ENCODE data around the gene H6PD. TPM values are rescaled to one million over a fixed set of nuclear protein-coding genes. Genes with fewer than 3 reads are reported as not detected.

Gene H6PD
- total RNA-seq, 1 donor from 2014 or later, result 17.1 TPM

DNA sequence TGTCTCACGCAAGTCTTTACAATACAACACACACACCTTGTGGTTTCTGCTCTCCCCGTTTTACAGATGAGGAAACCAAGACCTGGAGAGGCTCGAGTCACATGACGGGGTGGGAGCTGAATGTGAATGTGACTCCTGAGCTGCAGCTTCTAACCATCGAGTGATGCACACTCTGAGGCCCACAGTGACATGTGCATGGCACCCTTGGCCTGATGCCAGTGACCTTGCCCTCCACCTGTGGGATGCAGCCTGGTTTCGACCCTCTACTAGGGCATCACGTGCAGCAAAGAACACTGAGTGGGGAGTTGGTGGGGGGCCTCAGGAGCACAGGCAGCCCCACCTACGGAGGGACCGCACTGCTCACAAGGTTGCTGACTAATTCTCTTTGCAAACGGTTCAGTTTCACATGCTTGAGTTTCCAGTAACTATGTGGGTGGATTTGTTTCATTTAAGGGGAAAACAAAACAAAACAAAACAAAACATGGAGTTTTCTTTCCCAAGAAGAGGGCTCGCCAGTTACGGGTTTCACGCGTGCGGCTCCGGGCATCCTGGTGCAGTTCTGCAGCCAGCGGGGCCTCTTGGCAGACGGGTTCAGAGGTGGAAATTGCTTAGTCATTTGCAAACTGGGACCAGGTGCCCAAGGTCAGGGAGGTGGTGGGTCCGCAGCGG lies 81.0 kb downstream of the H6PD start:
- DNase-seq (ENCODE audit: low read depth), result peak; percentile 43

DNA sequence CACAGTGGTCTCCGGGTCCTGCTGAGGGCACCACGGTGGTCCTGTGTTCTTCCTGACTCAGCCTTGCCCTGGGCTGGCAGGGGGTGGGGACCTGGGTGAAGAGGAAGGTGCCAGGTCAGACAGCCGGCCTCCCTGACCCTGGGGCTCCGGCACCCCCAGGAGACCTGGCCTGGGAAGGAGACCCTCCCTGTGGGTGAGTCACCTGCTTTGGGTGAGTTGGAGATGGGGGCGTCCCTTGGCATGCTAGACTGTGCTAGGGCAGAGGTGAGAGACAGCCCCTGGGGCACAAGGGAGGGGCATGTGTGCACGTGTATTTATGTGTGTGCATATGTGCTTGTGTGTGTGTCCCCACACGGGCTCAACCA lies 81.5 kb downstream of the H6PD start:
- DNase-seq (ENCODE audit: low read depth), result no peak

DNA sequence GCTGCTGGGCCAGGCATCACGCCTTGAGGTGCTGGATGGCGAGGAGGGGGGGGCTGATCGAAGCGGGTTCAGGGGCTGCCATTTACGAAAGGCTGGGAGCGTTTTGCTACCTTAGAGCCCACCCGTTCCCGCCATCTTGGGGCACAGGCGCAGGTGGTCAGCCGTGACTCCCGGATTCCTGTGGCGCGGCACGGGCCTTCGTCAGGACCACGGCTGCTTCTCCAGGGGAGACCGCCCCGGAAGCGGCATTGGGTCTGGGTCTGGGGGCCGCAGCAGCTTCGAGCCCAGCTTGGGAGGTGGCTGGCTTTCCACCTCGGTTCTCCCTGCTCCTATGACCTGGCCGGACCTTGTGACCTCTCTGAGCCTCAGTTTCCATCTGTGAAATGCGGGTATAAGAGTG lies 81.9 kb downstream of the H6PD start:
- no peak for DNase-seq (ENCODE audit: low read depth)

DNA sequence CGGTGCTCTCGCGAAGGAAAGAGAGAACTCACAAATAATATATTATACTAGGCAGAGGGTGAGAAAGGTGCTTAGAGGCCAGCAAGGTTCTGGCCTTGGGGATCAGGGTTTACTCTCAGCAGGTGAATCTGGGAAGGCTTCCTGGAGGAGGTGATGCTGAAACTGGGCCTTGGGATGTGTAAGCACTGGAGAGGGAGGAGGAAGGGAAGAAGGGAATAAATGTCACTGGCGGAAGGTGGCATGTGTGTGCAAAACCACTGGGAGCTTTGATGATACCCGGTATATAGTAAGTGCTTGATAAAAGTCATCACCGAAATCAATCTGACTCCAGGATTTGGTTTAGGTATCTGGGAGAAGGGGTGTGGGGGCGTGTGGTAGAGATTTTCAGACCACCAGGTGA lies 82.5 kb downstream of the H6PD start:
- no peak for DNase-seq (ENCODE audit: low read depth)

DNA sequence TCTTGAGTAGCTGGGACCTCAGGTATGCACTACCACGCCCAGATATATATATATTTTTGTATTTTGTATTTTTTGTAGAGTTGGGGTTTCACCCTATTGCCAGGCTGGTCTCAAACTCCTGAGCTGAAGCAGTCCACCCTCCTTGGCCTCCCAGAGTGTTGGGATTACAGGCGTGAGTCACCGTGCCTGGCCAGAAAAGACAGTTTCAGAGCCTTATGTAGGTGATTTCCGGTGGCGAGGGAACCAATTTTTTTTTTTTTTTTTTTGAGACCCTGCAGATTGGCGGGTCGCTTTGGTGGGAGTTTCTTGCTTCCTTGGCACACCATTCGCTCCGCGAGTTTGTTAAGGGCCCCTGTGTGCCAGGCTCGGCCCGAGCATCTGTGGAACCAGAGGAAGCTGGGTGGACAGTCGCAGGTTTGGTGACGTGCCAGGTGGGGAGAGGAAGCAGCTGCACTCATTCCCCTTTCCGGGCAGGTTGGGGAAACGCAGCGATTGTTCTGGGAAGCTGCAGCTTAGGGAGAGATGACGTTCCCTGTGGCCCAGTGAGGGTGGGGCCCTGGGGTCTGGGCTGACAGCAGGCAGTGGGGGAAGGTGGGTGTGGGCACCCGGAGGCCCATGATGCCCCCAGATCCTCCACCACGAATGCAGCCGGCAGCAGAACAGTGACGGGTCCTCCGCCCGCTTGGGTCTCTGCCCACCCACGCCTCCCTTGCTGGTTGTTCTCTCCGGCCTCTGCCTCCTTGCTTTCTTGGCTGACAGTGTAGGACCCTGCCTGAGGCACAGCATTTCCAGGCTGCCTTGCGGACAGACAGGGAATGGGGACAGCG lies 83.2 kb downstream of the H6PD start:
- DNase-seq (ENCODE audit: low read depth), result peak; percentile 52

DNA sequence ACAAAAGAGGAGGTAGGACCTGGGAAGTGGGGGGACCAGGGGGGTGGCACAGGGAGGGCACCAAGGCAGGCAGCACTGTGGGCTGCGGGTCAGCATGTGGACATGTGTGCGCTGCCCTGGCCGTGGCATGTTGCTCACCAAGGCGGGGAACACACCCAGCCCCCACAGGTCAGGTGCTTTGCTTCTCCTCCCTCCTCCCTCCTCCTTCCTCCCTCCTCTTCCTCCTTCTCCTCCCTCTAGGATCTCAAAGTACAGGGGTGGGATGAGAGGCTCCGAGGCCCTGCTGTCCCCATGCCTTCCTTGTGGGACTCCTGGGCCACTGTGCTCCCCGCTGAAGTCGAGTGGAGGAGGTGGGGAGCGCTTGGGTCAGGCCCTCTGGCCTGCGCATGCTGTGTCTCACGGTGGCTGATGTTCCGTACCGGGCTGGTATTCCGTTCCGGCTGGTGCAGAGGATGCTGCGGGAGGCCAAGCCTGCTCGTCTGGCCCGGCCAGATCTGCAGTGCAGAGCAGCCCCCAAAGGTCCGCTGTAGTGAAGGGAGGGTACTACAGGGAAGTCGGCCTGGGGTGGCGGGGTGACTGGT lies 84.7 kb downstream of the H6PD start:
- no peak for DNase-seq (ENCODE audit: low read depth)

DNA sequence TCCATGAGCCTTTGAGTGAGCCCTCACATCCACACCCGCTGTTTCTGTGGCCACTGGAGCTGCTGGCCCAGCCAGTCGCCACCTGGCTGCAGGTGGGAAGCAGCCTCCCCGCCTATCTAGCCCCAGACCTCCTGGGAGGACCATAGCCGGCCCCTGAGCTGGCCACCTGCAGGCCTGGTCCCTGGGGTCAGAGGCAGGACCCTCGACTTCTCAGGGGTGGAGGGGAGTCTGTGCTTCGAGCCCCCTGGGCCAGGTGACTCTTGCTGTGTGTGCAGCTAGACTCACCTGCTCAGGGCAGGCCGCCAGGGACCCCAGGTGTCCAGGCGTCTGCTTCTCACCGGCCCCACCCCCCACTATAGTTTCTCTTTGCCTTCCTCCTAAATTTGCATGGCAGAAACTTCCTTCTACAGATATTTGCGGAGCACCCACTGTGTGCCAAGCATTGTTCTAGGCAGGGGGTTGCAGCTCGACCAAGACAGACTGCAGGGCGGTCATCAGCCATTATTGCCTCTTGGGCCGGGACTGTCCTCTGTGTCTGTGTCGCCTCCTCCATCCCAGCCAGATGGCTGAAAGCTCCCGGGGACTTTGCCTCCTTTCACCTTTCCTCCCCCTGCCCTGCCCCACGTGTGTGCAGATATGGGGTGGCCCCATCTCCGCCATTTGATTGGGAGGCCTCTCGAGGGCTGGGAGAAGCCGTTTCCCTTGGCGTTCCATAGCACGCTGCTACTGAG lies 85.4 kb downstream of the H6PD start:
- no peak for DNase-seq (ENCODE audit: low read depth)

Other genes with a start within 250 kb of the H6PD start
- gene SLC2A7, start 208.4 kb upstream of the H6PD start, total RNA-seq, result not detected in 2 replicates
- 11.1 and 12.6 TPM in 2 replicates for gene SLC2A5, start 165.1 kb upstream of the H6PD start, total RNA-seq
- 2.1 and 2.8 TPM in 2 replicates for gene GPR157, start 105.7 kb upstream of the H6PD start, total RNA-seq
- 16.8 and 36.1 TPM in 2 replicates for gene SPSB1, start 58.1 kb downstream of the H6PD start, total RNA-seq